HepG2 (cell line): Measurements from ENCODE around the gene MFSD11. TPM values are rescaled to one million over a fixed set of nuclear protein-coding genes. Genes with fewer than 3 reads are reported as not detected.
A peak's percentile ranks its signal among the peaks of the same experiment; 100 is the strongest.

Source experiments
- ATAC-seq: fragments of 200-7000 bp; cut with Tn5 transposase; 3 replicates; pipeline ENCODE4 v1.9.1; 2020; ENCODE audit warnings: mild to moderate bottlenecking, moderate library complexity
- BruUV-seq: library from RNA; stranded (reverse); fragments of 400-500 nt; replicated peaks from 2 replicates; lab custom pipeline; 2021; lab: Mats Ljungman, UMichigan
- CTCF ChIA-PET: fragments of 300-600 bp; formaldehyde crosslinking; extraction: SDS; loops from one replicate; lab custom pipeline; 2021; ENCODE audit warnings: low total read pairs, inconsistent platforms, low intra/inter-chr PET ratio; lab: Yijun Ruan, JAX
- POLR2A ChIA-PET: fragments of 350-600 bp; sonication (Branson Sonifier 250); formaldehyde crosslinking; loops from one replicate; lab custom pipeline; 2020; ENCODE audit warnings: antibody characterized with exemption, inconsistent platforms; lab: Yijun Ruan, JAX
- DNase-seq: peaks from one replicate; pipeline ENCODE4 v3.0.0-alpha.2; 2015; ENCODE audit warnings: low spot score
- FAIRE-seq: peaks from 3 replicates; lab custom pipeline; 2011; peaks lifted over from hg19 to GRCh38; lab: Jason Lieb, UNC
- H2AFZ ChIP-seq: one replicate; pipeline ENCODE4 v1.6.1; 2011; ENCODE audit warnings: low read length, inconsistent platforms
- H3K27ac ChIP-seq: fragments of 300-600 bp; 3 replicates; pipeline ENCODE4 v1.8.0; 2011; ENCODE audit warnings: mixed run types, mild to moderate bottlenecking, mixed read lengths, low read length, inconsistent platforms; ENCODE audit not compliant: insufficient read depth; ENCODE audit errors: extremely low read length
- H3K27me3 ChIP-seq, 2 experiments: fragments of 200-600 bp in 1 of 2; 2 replicates in 1 of 2; 3 replicates in 1 of 2; pipeline versions ENCODE4 v1.6.0 to v1.8.0; 2011; ENCODE audit warnings: low read length in 2 of 2, mild to moderate bottlenecking in 2 of 2, moderate library complexity in 2 of 2, inconsistent platforms in 1 of 2; ENCODE audit not compliant: insufficient read depth in 2 of 2, control insufficient read depth in 1 of 2
- H3K36me3 ChIP-seq, 2 experiments: fragments of 200-600 bp in 1 of 2; replicated peaks in 1 of 2; 2 replicates in 1 of 2; 3 replicates in 1 of 2; pipeline versions ENCODE4 v1.5.1 to v1.8.0; 2011; ENCODE audit warnings: low read length in 2 of 2, inconsistent platforms in 1 of 2; ENCODE audit not compliant: insufficient read depth in 2 of 2, control insufficient read depth in 1 of 2
- H3K4me1 ChIP-seq: 2 replicates; pipeline ENCODE4 v1.5.1; 2012; ENCODE audit warnings: low read length, inconsistent platforms; ENCODE audit not compliant: insufficient read depth
- H3K4me2 ChIP-seq: 2 replicates; pipeline ENCODE4 v1.6.0; 2011; ENCODE audit warnings: low read depth, low read length, inconsistent platforms
- H3K4me3 ChIP-seq, 3 experiments: fragments of 200-600 bp in 1 of 3; sonication (generic), shearing (Covaris generic) in 1 of 3; replicated peaks in 1 of 3; 2 replicates each; pipeline ENCODE4 v1.5.1; 2011 to 2016; ENCODE audit warnings: low read length in 3 of 3, inconsistent platforms in 2 of 3, low read depth in 2 of 3, mild to moderate bottlenecking in 2 of 3, control low read depth in 1 of 3, mixed read lengths in 1 of 3; ENCODE audit not compliant: insufficient read depth in 1 of 3
- H3K79me2 ChIP-seq: one replicate; pipeline ENCODE4 v1.6.1; 2011; ENCODE audit warnings: low read length, inconsistent platforms; ENCODE audit not compliant: insufficient read depth
- H3K9ac ChIP-seq: 2 replicates; pipeline ENCODE4 v1.6.0; 2011; ENCODE audit warnings: mild to moderate bottlenecking, low read depth, low read length, inconsistent platforms; ENCODE audit not compliant: insufficient read depth
- H3K9me3 ChIP-seq: 2 replicates; pipeline ENCODE4 v1.5.1; 2012; ENCODE audit warnings: mild to moderate bottlenecking, low read length
- H4K20me1 ChIP-seq: 2 replicates; pipeline ENCODE4 v1.6.0; 2011; ENCODE audit warnings: inconsistent platforms, mild to moderate bottlenecking, low read length, moderate library complexity; ENCODE audit not compliant: insufficient read depth
- EP300 ChIP-seq, 3 experiments: sonication (generic) in 1 of 3; formaldehyde crosslinking in 1 of 3; IDR thresholded peaks; 2 replicates each; pipeline versions ENCODE4 v1.5.1 to v1.6.1; 2011 to 2020; ENCODE audit warnings: low read depth in 2 of 3, low read length in 2 of 3, borderline replicate concordance in 1 of 3, improper control_type of control experiment in 1 of 3, mild to moderate bottlenecking in 1 of 3, missing genetic modification reagents in 1 of 3, moderate library complexity in 1 of 3
- KDM5A ChIP-seq: fragments of 200-600 bp; sonication (generic); IDR thresholded peaks from 2 replicates; pipeline ENCODE4 v1.7.0; 2018; ENCODE audit warnings: antibody characterized with exemption, mild to moderate bottlenecking, low read length, borderline replicate concordance
- KLF13 ChIP-seq: sonication (generic); formaldehyde crosslinking; IDR thresholded peaks from 2 replicates; pipeline ENCODE4 v1.4.0; 2020; ENCODE audit warnings: mild to moderate bottlenecking, missing genetic modification reagents
- LCORL ChIP-seq, 2 experiments: fragments of 450-650 bp in 1 of 2; sonication (generic) in 1 of 2; formaldehyde crosslinking in 1 of 2; IDR thresholded peaks; 2 replicates each; pipeline versions ENCODE4 v1.5.0 to v1.6.1; 2017 to 2020; ENCODE audit warnings: antibody characterized with exemption in 1 of 2, missing genetic modification reagents in 1 of 2
- TBP ChIP-seq: sonication (generic); formaldehyde crosslinking; IDR thresholded peaks from 2 replicates; pipeline ENCODE4 v1.5.0; 2020; ENCODE audit warnings: missing genetic modification reagents
- TP53 ChIP-seq: sonication (generic); formaldehyde crosslinking; conservative IDR thresholded peaks from 2 replicates; pipeline ENCODE4 v1.4.0; 2020; ENCODE audit warnings: missing genetic modification reagents
- TSC22D2 ChIP-seq: sonication (generic); formaldehyde crosslinking; IDR thresholded peaks from 2 replicates; pipeline ENCODE4 v1.5.1; 2020; ENCODE audit warnings: missing genetic modification reagents, mild to moderate bottlenecking, borderline replicate concordance
- XRCC5 ChIP-seq: fragments of 200-400 bp; formaldehyde crosslinking; optimal IDR thresholded peaks from 2 replicates; pipeline ENCODE3; 2017; ENCODE audit warnings: mild to moderate bottlenecking, low read length
- ZNF850 ChIP-seq: sonication (generic); formaldehyde crosslinking; conservative IDR thresholded peaks from 2 replicates; pipeline ENCODE4 v1.9.0; 2021; ENCODE audit warnings: mild to moderate bottlenecking, missing genetic modification reagents
- WGBS: methylation state at CpG from one replicate; pipeline ENCODE4 v1.1.6; 2017; ENCODE audit warnings: low lambda C conversion rate; 5-methylcytosine and 5-hydroxymethylcytosine counted together
- in situ Hi-C: cut with HindIII; loops from 2 replicates; pipeline ENCODE4 v1.10.0; 2017; ENCODE audit warnings: low pct_unique_long_range_greater_than_20kb; ENCODE audit not compliant: extremely low pct_ligation_motif_present
- intact Hi-C: fragments of 100-400 bp; cut with micrococcal nuclease; formaldehyde crosslinking; loops from one replicate; pipeline ENCODE4 v1.10.0; 2022; ENCODE audit not compliant: unreplicated experiment
- polyA plus RNA-seq, 8 experiments: library from polyadenylated mRNA; depleted of rRNA in 3 of 8; stranded (reverse) in 7 of 8; unstranded in 1 of 8; fragments of >200 nt; fragmentation: Illumina TruSeq in 4 of 8; extraction: Trizol in 4 of 8; gene quantifications; 2 replicates each; pipeline versions ENCODE4 v1.2.1 to v1.2.3, GENCODE V29; 2011 to 2016; ENCODE audit warnings: low read depth in 4 of 8, missing spikeins in 1 of 8, mixed read lengths in 1 of 8; ENCODE audit not compliant: insufficient read depth in 1 of 8
- total RNA-seq, 5 experiments: library from RNA; depleted of rRNA; stranded (reverse); fragments of >200 nt; fragmentation: Illumina TruSeq; extraction: Trizol; gene quantifications; 2 replicates each; pipeline ENCODE4 v1.2.3, GENCODE V29; 2016; ENCODE audit warnings: low read depth in 1 of 5
- TF ChIP-seq, protein P1 (sequence below): IDR thresholded peaks from 2 replicates; pipeline ENCODE4 v1.6.1; 2016; ENCODE audit warnings: missing compliant biosample characterization, missing genetic modification reagents, borderline replicate concordance
- TF ChIP-seq, protein P2 (sequence below): sonication (generic); formaldehyde crosslinking; IDR thresholded peaks from 2 replicates; pipeline ENCODE4 v1.4.0; 2020; ENCODE audit warnings: mild to moderate bottlenecking, missing genetic modification reagents, borderline replicate concordance
- TF ChIP-seq, protein P3 (sequence below): sonication (generic); formaldehyde crosslinking; IDR thresholded peaks from 2 replicates; pipeline ENCODE4 v1.5.1; 2020; ENCODE audit warnings: mild to moderate bottlenecking, missing genetic modification reagents, moderate library complexity
- TF ChIP-seq, protein P4 (sequence below): sonication (generic); formaldehyde crosslinking; IDR thresholded peaks from 2 replicates; pipeline ENCODE4 v1.4.0; 2020; ENCODE audit warnings: mild to moderate bottlenecking, low read depth, missing genetic modification reagents
- TF ChIP-seq, protein P5 (sequence below): sonication (generic); formaldehyde crosslinking; IDR thresholded peaks from 2 replicates; pipeline ENCODE4 v1.5.1; 2020; ENCODE audit warnings: missing genetic modification reagents, mild to moderate bottlenecking, borderline replicate concordance

The MFSD11 gene
- total and polyA plus RNA-seq, 2 of the 13 experiments (the other 11 are each of a cell fraction or from before 2014, with no cell fraction given), result 26.1 to 36.3 TPM

DNA sequence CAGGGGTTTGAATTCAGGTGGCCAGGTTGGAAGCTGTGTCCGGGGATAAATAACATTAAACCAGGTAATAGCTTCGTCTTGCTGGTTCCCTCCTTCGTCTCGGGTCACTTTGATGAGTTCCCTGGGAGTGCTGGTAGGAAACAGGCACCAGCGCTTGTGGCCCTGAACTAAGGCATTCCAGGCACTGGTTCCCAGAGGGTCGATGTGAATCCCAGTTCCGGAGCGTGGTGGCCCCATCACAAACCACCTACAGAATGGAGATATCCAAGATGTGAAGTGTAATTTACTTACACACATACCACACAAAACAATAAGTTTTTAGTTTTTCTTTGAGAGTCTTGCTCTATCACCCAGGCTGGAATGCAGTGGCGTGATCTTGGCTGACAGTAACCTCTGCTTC is 14.1 kb upstream of the MFSD11 start:
- H3K27ac ChIP-seq, result no peak overlapping the region
- H2AFZ ChIP-seq, result no peak overlapping the region
- H4K20me1 ChIP-seq, result peaks cover 8% of the 10 kb centered on the region
- FAIRE-seq (no peak), ATAC-seq (no peak), DNase-seq (no peak)
- intact Hi-C loops, result no loop called here
- in situ Hi-C loops, result no loop called here
- H3K79me2 ChIP-seq, result peaks cover 48% of the 10 kb centered on the region
- H3K9me3 ChIP-seq, result no peaks in the 10 kb centered on the region
- ChIA-PET POLR2A (no interaction called here), CTCF (no interaction called here)
- H3K4me2 ChIP-seq, result peak overlapping the region; percentile 28; the same call in 1 of the 2 replicates
- no peak overlapping the region; a peak in 1 of 6 replicates for H3K4me3 ChIP-seq
- no peak overlapping the region for H3K9ac ChIP-seq
- no peaks in the 10 kb centered on the region for H3K27me3 ChIP-seq
- 95% methylated on average over 9 of the region's 9 CpGs for WGBS
- no TSS peak for BruUV-seq
- H3K4me1 ChIP-seq, result peaks cover 58% of the 10 kb centered on the region
- peaks cover 26 to 55% of the 10 kb centered on the region in 2 experiments for H3K36me3 ChIP-seq
- no peak for TF ChIP-seq ZNF850
- TF ChIP-seq, protein P1, sequence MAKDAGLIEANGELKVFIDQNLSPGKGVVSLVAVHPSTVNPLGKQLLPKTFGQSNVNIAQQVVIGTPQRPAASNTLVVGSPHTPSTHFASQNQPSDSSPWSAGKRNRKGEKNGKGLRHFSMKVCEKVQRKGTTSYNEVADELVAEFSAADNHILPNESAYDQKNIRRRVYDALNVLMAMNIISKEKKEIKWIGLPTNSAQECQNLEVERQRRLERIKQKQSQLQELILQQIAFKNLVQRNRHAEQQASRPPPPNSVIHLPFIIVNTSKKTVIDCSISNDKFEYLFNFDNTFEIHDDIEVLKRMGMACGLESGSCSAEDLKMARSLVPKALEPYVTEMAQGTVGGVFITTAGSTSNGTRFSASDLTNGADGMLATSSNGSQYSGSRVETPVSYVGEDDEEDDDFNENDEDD, result no peak
- no peak for TF ChIP-seq KLF13 (CRISPR knock-in tag)
- TF ChIP-seq, protein P2, sequence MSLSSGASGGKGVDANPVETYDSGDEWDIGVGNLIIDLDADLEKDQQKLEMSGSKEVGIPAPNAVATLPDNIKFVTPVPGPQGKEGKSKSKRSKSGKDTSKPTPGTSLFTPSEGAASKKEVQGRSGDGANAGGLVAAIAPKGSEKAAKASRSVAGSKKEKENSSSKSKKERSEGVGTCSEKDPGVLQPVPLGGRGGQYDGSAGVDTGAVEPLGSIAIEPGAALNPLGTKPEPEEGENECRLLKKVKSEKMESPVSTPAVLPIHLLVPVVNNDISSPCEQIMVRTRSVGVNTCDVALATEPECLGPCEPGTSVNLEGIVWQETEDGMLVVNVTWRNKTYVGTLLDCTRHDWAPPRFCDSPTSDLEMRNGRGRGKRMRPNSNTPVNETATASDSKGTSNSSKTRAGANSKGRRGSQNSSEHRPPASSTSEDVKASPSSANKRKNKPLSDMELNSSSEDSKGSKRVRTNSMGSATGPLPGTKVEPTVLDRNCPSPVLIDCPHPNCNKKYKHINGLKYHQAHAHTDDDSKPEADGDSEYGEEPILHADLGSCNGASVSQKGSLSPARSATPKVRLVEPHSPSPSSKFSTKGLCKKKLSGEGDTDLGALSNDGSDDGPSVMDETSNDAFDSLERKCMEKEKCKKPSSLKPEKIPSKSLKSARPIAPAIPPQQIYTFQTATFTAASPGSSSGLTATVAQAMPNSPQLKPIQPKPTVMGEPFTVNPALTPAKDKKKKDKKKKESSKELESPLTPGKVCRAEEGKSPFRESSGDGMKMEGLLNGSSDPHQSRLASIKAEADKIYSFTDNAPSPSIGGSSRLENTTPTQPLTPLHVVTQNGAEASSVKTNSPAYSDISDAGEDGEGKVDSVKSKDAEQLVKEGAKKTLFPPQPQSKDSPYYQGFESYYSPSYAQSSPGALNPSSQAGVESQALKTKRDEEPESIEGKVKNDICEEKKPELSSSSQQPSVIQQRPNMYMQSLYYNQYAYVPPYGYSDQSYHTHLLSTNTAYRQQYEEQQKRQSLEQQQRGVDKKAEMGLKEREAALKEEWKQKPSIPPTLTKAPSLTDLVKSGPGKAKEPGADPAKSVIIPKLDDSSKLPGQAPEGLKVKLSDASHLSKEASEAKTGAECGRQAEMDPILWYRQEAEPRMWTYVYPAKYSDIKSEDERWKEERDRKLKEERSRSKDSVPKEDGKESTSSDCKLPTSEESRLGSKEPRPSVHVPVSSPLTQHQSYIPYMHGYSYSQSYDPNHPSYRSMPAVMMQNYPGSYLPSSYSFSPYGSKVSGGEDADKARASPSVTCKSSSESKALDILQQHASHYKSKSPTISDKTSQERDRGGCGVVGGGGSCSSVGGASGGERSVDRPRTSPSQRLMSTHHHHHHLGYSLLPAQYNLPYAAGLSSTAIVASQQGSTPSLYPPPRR (CRISPR knock-in tag), result no peak
- TF ChIP-seq TP53 (CRISPR knock-in tag), result 0 out of 2 replicates have a peak, but pooled peaks have one; percentile 29
- TF ChIP-seq, protein P3, sequence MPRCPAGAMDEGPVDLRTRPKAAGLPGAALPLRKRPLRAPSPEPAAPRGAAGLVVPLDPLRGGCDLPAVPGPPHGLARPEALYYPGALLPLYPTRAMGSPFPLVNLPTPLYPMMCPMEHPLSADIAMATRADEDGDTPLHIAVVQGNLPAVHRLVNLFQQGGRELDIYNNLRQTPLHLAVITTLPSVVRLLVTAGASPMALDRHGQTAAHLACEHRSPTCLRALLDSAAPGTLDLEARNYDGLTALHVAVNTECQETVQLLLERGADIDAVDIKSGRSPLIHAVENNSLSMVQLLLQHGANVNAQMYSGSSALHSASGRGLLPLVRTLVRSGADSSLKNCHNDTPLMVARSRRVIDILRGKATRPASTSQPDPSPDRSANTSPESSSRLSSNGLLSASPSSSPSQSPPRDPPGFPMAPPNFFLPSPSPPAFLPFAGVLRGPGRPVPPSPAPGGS, result no peak
- no peak for TF ChIP-seq LCORL (IDR thresholded peaks at IDR 0.05)
- TF ChIP-seq LCORL (CRISPR knock-in tag; IDR thresholded peaks at IDR 0.05), result no peak
- TF ChIP-seq, protein P4, sequence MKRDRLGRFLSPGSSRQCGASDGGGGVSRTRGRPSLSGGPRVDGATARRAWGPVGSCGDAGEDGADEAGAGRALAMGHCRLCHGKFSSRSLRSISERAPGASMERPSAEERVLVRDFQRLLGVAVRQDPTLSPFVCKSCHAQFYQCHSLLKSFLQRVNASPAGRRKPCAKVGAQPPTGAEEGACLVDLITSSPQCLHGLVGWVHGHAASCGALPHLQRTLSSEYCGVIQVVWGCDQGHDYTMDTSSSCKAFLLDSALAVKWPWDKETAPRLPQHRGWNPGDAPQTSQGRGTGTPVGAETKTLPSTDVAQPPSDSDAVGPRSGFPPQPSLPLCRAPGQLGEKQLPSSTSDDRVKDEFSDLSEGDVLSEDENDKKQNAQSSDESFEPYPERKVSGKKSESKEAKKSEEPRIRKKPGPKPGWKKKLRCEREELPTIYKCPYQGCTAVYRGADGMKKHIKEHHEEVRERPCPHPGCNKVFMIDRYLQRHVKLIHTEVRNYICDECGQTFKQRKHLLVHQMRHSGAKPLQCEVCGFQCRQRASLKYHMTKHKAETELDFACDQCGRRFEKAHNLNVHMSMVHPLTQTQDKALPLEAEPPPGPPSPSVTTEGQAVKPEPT (CRISPR knock-in tag), result no peak
- no peak for TF ChIP-seq XRCC5
- no peak for TF ChIP-seq TBP
- TF ChIP-seq KDM5A, result no peak
- TF ChIP-seq, protein P5, sequence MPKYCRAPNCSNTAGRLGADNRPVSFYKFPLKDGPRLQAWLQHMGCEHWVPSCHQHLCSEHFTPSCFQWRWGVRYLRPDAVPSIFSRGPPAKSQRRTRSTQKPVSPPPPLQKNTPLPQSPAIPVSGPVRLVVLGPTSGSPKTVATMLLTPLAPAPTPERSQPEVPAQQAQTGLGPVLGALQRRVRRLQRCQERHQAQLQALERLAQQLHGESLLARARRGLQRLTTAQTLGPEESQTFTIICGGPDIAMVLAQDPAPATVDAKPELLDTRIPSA (CRISPR knock-in tag), result no peak
- no peak for TF ChIP-seq TSC22D2 (CRISPR knock-in tag)
- TF ChIP-seq EP300 (IDR thresholded peaks at IDR 0.05; ENCODE audit: low read depth in 2 of 2, low read length in 2 of 2), result no peak
- no peak for TF ChIP-seq EP300 (CRISPR knock-in tag; IDR thresholded peaks at IDR 0.05; ENCODE audit: borderline replicate concordance)
